Fibroblast of mammary gland (primary cell): ENCODE data around the gene NELL2.

ENCODE experiments used
- DNase-seq: peaks from one replicate; pipeline ENCODE4 v3.0.0-alpha.2; 2010; ENCODE audit warnings: low read depth
- H3K4me3 ChIP-seq: 2 replicates; pipeline ENCODE4 v1.5.1; 2011; ENCODE audit warnings: low read depth, mild to moderate bottlenecking, low read length, moderate library complexity; ENCODE audit not compliant: control insufficient read depth
- TF ChIP-seq, protein P1 (sequence below): conservative IDR thresholded peaks from 2 replicates; pipeline ENCODE4 v1.5.1; 2011; ENCODE audit warnings: low read depth, low read length, inconsistent platforms; ENCODE audit not compliant: control insufficient read depth, insufficient read depth

Gene NELL2

DNA sequence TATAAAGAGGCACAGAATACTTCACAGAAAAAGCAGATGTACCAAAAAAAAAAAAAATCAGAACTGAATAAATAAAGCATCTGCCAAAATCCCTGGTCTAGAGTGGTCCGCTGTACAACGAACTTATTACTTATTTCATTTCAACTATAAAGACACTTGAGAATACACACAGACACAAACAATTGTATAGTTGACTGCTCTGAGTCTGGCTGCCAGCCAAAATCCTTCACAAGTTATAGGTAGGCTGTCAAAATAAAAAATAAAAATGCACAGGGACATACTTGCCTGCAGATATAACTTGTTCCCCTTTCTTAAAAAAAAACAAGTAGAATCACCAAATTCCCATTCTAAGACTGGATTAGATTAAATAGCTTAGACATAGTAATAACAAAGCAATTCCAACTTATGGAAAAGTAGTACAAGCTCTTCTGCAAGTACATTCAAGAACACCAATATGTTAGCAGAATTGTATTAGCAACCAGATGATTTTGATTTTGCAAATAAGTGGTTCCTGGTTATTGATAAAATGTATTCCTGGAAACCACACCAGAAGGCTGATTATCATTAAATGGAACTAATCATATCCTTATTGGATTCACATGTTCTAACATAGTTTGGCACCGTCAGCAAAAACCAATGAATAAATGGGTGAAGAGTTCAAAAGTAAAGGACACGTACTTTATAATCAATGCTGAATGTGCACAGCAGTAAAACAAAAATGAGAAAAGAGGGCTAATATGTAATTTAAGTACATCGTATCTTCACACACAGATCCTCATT lies 248.5 kb downstream of the NELL2 start:
- DNase-seq, result no peak
- TF ChIP-seq, protein P1, sequence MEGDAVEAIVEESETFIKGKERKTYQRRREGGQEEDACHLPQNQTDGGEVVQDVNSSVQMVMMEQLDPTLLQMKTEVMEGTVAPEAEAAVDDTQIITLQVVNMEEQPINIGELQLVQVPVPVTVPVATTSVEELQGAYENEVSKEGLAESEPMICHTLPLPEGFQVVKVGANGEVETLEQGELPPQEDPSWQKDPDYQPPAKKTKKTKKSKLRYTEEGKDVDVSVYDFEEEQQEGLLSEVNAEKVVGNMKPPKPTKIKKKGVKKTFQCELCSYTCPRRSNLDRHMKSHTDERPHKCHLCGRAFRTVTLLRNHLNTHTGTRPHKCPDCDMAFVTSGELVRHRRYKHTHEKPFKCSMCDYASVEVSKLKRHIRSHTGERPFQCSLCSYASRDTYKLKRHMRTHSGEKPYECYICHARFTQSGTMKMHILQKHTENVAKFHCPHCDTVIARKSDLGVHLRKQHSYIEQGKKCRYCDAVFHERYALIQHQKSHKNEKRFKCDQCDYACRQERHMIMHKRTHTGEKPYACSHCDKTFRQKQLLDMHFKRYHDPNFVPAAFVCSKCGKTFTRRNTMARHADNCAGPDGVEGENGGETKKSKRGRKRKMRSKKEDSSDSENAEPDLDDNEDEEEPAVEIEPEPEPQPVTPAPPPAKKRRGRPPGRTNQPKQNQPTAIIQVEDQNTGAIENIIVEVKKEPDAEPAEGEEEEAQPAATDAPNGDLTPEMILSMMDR, result no peak

DNA sequence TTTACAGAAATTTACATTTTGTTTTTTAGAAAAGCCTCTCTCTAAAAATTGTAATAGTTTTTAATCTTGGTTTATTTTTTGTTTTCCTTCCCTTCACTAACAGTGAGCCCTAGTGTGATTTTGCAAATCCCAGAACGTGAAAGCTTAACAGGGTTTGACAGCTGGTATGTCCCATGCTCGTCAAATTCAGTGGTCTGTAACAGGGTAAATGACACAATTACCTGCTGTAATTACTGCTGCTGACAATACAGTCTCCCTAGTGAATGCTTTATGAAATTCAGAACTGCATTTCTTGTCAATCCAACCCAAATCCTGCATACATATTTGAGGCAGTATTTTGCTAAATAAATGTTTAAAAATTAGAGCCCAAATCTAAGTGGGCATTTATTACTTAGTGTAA lies 249.2 kb downstream of the NELL2 start:
- TF ChIP-seq, protein P1, result no peak
- no peak overlapping the region for H3K4me3 ChIP-seq
- no peak for DNase-seq

More for the DNA sequence above, 248.5 kb downstream of the NELL2 start:
- no peak overlapping the region for H3K4me3 ChIP-seq

DNA sequence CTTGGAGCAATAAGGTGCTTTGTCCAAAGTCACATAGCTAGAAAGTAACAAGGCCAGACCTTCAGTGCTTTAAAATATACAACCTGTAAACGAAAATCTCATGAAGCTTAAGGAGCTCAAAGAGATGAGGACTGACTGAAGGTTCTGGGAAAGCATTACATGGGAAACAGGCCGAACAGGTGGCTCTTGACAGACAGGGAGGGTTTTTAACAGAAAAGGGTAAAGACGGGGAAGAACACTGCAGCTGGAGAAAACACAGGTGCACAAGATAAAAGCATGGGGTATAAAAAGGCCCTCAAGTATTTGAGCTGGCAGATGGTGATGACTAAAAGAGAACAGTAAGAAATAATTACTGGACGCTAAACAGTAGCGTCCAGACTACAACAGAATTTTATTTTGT lies 257.2 kb downstream of the NELL2 start:
- TF ChIP-seq, protein P1, result no peak

DNA sequence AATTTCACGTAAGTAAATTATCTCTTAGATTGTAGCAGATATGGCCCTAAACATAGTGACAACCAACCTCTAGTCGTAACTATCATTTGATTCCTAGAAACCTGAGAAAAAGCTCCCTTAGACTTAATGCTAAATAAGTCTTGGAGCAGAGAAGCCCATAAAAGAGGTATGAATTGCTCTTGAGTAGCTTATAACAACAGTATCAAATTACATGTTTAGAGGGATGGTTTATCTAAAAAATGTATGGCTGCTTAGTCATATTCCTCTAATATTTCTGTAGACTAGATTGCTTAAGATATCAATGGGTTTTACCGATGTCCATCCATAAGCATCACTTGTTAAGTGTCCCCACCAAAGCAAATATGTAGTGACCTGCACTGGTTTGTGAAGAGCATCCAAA lies 259.7 kb downstream of the NELL2 start:
- peak; percentile 0 for DNase-seq
- no peak overlapping the region for H3K4me3 ChIP-seq
- TF ChIP-seq, protein P1, result no peak

More for the DNA sequence above, 257.2 kb downstream of the NELL2 start:
- H3K4me3 ChIP-seq, result no peak overlapping the region
- DNase-seq, result no peak

DNA sequence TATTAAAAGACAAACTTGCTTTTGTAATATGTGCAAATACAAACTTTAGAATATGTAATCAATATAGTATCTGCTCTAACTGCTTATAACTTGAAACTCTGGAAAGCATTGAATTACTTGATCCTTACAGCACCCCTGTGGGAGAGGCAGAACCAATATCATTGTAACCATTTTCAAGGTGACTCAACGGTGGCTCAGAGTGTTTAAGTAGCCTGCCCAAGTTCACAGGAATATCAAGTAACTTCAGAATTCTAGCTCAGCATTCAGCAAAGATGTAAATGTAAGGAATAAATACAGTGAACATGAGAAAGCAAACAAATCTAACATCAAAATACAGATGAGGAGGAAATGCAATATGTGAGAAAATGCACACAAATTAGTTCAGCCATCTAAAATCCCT lies 264.6 kb downstream of the NELL2 start:
- TF ChIP-seq, protein P1, result no peak
- no peak overlapping the region for H3K4me3 ChIP-seq
- no peak for DNase-seq

DNA sequence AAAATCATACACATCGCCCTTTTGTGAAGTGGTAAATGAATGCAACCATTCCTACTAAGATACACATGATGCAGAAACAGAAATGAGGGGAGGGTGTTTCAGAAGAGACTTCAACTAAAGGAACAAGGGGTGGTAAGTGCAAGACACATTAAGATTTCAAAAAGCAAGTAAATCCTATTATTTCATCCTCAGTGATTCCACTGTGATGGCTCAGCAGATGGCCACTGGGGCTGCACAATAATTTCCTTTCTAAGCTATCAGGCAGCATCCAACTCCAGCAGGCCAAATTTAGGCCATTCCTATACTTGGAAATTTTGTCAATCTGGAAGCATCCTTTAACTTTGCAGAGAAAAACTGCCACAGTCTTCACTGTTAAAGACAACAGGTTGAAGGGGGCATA lies 272.4 kb downstream of the NELL2 start:
- DNase-seq, result no peak
- TF ChIP-seq, protein P1, result no peak

More for the DNA sequence above, 272.4 kb downstream of the NELL2 start:
- H3K4me3 ChIP-seq, result no peak overlapping the region
